Body of pancreas (tissue), 4 donors: ENCODE results near the gene GSTP1. TPM values are rescaled to one million over a fixed set of nuclear protein-coding genes. Genes with fewer than 3 reads are reported as not detected.
"Not testable (repeated sequence)": the region's sequence is repeated elsewhere in the genome, so short reads cannot be mapped to it uniquely, and the experiment has no call there.

Source experiments
- ATAC-seq: fragments of 150-250 bp; one replicate; pipeline ENCODE4 v1.9.1; 2016
- DNase-seq, 4 donors: peaks; one replicate each; pipeline ENCODE4 v3.0.0-alpha.2; 2019
- H3K27ac ChIP-seq, 4 donors: fragments of 200-600 bp; sonication (generic); 1 replicate in 3 of 4; 2 replicates in 1 of 4; pipeline versions ENCODE4 v1.5.1 to v1.6.1; 2016 to 2019; ENCODE audit warnings: mild to moderate bottlenecking in 1 of 4, mixed read lengths in 1 of 4, moderate library complexity in 1 of 4
- H3K27me3 ChIP-seq, 2 donors: fragments of 200-600 bp; sonication (generic); one replicate each; pipeline ENCODE4 v1.6.0; 2016; ENCODE audit warnings: mild to moderate bottlenecking in 1 of 2
- H3K36me3 ChIP-seq, 2 donors: fragments of 200-600 bp; sonication (generic); replicated peaks in 1 of 2; 2 replicates each; pipeline ENCODE4 v1.5.1; 2016; ENCODE audit warnings: low read depth in 2 of 2; ENCODE audit not compliant: insufficient read depth in 1 of 2
- H3K4me1 ChIP-seq: fragments of 200-600 bp; sonication (generic); one replicate; pipeline ENCODE4 v1.6.0; 2016
- H3K4me3 ChIP-seq, 2 donors: fragments of 200-600 bp; sonication (generic); 1 replicate in 1 of 2; 2 replicates in 1 of 2; pipeline ENCODE4 v1.5.1; 2016 to 2019
- H3K9me3 ChIP-seq, 3 donors: fragments of 200-600 bp; sonication (generic); 1 replicate in 2 of 3; 2 replicates in 1 of 3; pipeline ENCODE4 v1.5.1; 2016
- POLR2A ChIP-seq, 3 donors: fragments of 450-650 bp; IDR thresholded peaks; one replicate each; pipeline ENCODE4 v1.6.1; 2016; ENCODE audit warnings: antibody characterized with exemption in 3 of 3, mild to moderate bottlenecking in 2 of 3
- WGBS, 2 donors: methylation state at CpG; one replicate each; pipeline ENCODE4 v1.1.5; 2017; 5-methylcytosine and 5-hydroxymethylcytosine counted together
- intact Hi-C: fragments of 100-400 bp; cut with DNase I; formaldehyde crosslinking; loops from one replicate; pipeline ENCODE4 v1.15.1; 2023
- total RNA-seq, 2 donors: library from RNA; depleted of rRNA; stranded (reverse); fragments of >200 nt; gene quantifications; one replicate each; pipeline ENCODE4 v1.1.0, GENCODE V29; 2016
- TF ChIP-seq, protein P1 (sequence below), 7 experiments: fragments of 450-650 bp in 4 of 7; fragments of 200-600 bp in 3 of 7; sonication (generic) in 3 of 7; IDR thresholded peaks; one replicate each; pipeline ENCODE4 v1.5.1; 2016 to 2019; ENCODE audit warnings: antibody characterized with exemption in 7 of 7

The GSTP1 gene
- total RNA-seq, 2 donors from 2014 or later: 359 to 454 TPM

DNA sequence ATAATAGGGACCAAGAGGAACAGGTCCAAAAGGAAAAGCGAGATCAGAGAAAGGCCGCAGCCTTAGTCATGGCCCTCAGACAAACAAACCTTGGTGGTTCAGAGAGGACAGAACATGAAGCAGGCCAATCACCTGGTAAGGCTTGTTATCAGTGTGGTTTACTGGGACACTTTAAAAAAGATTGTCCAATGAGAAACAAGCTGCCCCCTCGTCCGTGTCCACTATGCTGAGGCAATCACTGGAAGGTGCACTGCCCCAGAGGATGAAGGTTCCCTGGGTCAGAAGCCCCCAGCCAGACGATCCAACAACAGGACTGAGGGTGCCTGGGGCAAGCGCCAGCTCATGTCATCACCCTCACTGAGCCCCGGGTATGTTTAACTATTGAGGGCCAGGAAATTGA is 39.3 kb downstream of the GSTP1 start:
- H3K4me1 ChIP-seq, ATAC-seq, H3K36me3 ChIP-seq, intact Hi-C loops, H3K27me3 ChIP-seq, H3K4me3 ChIP-seq, DNase-seq, H3K9me3 ChIP-seq, H3K27ac ChIP-seq: not testable (repeated sequence)
- WGBS, 2 donors: 71 to 90% methylated on average over 4 to 7 of the region's 7 CpGs

DNA sequence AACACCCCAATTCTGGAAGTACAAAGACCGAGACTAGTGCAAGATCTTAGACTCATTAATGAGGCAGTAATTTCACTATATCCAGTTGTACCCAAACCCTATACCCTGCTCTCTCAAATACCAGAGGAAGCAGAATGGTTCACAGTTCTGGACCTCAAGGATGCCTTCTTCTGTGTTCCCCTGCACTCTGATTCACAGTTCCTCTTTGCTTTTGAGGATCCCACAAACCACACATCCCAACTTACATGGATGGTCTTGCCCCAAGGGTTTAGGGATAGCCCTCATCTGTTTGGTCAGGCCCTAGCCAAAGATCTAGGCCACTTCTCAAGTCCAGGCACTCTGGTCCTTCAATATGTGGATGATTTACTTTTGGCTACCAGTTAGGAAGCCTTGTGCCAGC is 40.2 kb downstream of the GSTP1 start:
- H3K4me3 ChIP-seq, ATAC-seq, intact Hi-C loops, H3K36me3 ChIP-seq, H3K4me1 ChIP-seq, H3K9me3 ChIP-seq, H3K27ac ChIP-seq, H3K27me3 ChIP-seq, DNase-seq: not testable (repeated sequence)
- WGBS, 2 donors: 78 to 91% methylated on average over 1 of the region's 1 CpG

DNA sequence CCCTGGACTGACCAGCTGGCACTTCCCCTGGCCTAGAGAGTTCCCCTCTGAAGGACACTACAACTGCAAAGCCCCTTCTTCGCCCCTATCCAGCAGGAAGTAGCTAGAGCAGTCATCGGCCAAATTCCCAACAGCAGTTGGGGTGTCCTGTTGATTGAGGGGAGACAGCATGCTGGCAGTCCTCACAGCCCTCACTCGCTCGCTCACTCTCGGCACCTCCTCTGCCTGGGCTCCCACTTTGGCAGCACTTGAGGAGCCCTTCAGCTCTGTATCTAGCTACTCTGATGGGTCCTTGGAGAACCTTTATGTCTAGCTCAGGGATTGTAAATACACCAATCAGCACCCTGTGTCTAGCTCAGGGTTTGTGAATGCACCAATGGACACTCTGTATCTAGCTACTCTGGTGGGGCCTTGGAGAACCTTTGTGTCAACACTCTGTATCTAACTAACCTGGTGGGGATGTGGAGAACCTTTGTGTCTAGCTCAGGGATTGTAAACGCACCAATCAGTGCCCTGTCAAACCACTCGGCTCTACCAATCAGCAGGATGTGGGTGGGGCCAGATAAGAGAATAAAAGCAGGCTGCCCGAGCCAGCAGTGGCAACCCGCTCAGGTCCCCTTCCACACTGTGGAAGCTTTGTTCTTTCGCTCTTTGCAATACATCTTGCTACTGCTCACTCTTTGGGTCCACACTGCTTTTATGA is 42.7 kb downstream of the GSTP1 start:
- intact Hi-C loops, H3K27ac ChIP-seq, ATAC-seq, DNase-seq, H3K36me3 ChIP-seq, H3K4me3 ChIP-seq, H3K27me3 ChIP-seq, H3K9me3 ChIP-seq: not testable (repeated sequence)
- H3K4me1 ChIP-seq: peaks cover 20% of the 10 kb centered on the region
- WGBS, 2 donors: 82 to 86% methylated on average over 7 to 10 of the region's 10 CpGs

DNA sequence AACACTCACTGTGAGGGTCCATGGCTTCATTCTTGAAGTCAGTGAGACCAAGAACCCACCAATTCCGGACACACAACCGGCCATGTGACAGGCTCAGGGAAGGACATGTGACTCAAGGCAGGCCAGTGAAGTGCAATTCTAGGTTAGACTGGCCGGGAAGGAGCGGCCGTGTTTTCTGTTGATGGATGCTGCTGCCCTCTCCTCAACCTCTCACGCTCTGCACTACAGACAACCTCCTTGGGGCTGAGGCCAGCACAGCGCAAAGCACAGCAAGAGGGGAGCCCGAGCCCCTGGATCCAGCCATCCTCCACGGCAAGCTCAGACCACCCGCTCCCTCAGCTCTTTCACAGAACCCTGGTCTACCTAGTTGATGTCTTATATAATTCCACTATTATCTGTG is 43.4 kb downstream of the GSTP1 start:
- TF ChIP-seq POLR2A (IDR thresholded peaks at IDR 0.05): no peak
- TF ChIP-seq, protein P1, sequence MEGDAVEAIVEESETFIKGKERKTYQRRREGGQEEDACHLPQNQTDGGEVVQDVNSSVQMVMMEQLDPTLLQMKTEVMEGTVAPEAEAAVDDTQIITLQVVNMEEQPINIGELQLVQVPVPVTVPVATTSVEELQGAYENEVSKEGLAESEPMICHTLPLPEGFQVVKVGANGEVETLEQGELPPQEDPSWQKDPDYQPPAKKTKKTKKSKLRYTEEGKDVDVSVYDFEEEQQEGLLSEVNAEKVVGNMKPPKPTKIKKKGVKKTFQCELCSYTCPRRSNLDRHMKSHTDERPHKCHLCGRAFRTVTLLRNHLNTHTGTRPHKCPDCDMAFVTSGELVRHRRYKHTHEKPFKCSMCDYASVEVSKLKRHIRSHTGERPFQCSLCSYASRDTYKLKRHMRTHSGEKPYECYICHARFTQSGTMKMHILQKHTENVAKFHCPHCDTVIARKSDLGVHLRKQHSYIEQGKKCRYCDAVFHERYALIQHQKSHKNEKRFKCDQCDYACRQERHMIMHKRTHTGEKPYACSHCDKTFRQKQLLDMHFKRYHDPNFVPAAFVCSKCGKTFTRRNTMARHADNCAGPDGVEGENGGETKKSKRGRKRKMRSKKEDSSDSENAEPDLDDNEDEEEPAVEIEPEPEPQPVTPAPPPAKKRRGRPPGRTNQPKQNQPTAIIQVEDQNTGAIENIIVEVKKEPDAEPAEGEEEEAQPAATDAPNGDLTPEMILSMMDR (IDR thresholded peaks at IDR 0.05): no peak
- intact Hi-C loops: no loop called here
- WGBS, 2 donors: 94 to 100% methylated on average over 8 to 10 of the region's 10 CpGs
- H3K4me1 ChIP-seq: peaks cover 27% of the 10 kb centered on the region
- ATAC-seq (no peak), DNase-seq (no peak)
- no peaks in the 10 kb centered on the region for H3K9me3 ChIP-seq
- H3K27me3 ChIP-seq: no peaks in the 10 kb centered on the region
- no peaks in the 10 kb centered on the region for H3K36me3 ChIP-seq
- H3K4me3 ChIP-seq: no peak overlapping the region
- H3K27ac ChIP-seq: no peak overlapping the region

DNA sequence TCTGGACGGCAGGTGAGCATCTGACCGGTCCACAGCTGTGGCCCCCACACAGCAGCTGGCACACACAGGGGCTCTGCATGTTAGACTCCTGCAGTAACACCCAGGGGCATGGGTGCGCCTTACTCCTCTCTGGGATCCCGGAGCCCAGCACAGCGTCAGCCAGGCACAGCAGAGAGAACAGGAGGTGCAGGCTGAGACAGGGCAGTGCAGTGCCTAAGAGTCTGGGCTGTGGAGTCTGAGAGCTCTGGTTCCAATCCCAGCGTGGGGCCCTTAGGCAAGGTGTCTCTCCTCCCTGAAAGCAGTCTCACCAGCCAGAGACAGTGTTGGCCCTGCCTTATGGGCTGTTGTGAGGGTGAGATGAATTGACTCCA is 43.8 kb downstream of the GSTP1 start:
- 94 to 95% methylated on average over 2 to 6 of the region's 6 CpGs for WGBS, 2 donors
- Histone ChIP-seq H3K4me3 (no peak overlapping the region), H3K27ac (no peak overlapping the region), H3K9me3 (no peaks in the 10 kb centered on the region), H3K36me3 (no peaks in the 10 kb centered on the region), H3K27me3 (no peaks in the 10 kb centered on the region), H3K4me1 (peaks cover 32% of the 10 kb centered on the region)
- no peak for TF ChIP-seq POLR2A (IDR thresholded peaks at IDR 0.05)
- TF ChIP-seq, protein P1 (IDR thresholded peaks at IDR 0.05): no peak
- ATAC-seq (no peak), DNase-seq (peak in 2 of 4 donors; percentile 1 to 11)
- intact Hi-C loops: no loop called here

DNA sequence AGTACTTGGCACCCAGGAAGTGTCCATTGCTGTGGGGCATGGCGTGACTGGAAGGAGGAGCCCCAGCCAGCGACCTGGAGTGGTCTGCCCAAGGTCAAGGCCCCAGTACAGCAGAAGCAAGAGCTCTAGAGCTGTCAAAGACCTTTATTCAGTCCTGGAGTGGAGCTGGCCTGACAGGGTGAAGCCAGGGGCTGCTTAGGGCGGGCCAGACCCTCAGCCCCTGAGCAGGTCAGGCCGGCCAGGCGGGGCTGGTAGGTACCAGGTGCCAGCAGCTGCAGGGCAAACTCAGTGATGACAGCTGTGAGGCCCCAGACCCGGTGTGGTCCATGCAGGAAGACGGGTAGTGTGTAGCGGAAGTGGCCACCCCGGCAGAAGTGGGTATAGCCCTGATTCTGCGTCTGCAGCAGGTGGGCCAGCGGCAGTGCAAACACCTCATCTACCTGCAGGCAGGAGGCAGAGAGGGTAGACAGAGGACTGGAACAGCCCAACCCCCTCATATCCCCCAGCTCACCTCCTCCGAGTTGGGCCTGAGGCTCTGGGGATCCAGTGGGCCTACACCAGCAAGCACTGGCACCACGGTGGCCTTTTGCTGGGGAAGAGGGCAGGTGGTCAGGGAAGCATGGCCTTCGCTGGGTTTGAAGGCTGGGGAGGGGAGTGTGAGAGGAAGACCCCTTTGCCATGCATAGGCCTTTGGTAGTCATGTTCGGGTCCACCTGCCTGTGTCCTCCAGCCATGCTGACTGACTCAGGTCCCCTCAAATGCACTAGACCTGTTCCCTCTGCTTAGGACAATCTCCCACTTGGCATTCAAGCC is 44.4 kb downstream of the GSTP1 start:
- TF ChIP-seq, protein P1 (IDR thresholded peaks at IDR 0.05): no peak
- TF ChIP-seq POLR2A (IDR thresholded peaks at IDR 0.05): no peak
- peak in 1 of 4 donors; percentile 11 for DNase-seq

More for the DNA sequence above, 44.4 kb downstream of the GSTP1 start:
- ATAC-seq: no peak
- H3K36me3 ChIP-seq: no peaks in the 10 kb centered on the region
- no peaks in the 10 kb centered on the region for H3K27me3 ChIP-seq
- peaks cover 38% of the 10 kb centered on the region for H3K4me1 ChIP-seq
- H3K4me3 ChIP-seq: no peak overlapping the region
- intact Hi-C loops: no loop called here
- WGBS, 2 donors: 85 to 90% methylated on average over 7 to 15 of the region's 15 CpGs
- no peaks in the 10 kb centered on the region for H3K9me3 ChIP-seq
- no peak overlapping the region for H3K27ac ChIP-seq
